Measurements from ENCODE around the gene C1orf52. TPM values are rescaled to one million over a fixed set of nuclear protein-coding genes. Genes with fewer than 3 reads are reported as not detected.

Gene C1orf52
- total and polyA plus RNA-seq, 2 of the 13 experiments (the other 11 are each of a cell fraction or from before 2014, with no cell fraction given), result 19.4 to 27.4 TPM

DNA sequence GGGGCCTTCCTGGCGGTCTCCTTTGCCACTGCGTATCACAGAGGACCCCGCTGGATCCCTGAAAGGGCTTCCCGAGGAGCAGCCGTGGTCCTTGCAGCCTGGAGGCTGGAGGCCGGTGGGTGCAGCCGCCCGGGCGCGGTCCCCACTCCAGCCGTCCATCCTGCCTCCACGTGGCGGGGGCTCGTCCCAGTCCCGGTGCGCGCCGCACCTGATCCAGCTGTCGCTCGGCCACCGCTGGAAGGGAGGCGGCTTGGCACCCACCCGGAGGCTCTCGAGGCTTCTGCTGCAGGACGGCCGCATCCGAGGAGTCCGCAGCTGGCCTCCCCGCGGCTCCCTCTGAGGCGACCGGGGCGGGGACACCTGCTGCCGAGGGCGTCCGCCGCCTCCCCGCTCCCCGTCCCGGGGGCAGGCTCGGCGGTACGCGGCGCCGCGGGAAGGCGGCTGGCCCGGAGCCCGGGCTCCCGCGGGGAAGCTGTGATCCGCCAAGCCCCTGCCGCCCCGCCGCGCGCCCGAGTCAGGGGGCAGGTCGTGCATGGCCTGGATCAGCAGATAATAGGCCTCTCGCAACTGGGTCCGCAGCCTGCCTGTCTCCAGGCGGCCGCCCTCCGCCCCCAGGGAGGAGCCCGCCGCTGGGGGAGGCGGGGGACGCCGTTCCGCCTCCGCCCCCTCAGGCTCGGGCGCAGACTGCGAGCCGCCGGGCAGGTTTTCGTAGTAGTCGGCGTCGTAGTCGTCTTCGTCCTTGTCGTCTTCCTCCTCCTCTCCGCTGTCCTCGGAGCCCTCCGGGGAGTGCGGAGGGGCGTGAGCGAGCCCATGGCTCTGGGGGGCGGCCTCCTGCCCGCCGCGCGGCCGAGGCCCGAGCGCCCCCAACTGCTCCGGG is 58.8 kb downstream of the C1orf52 start, which contains the start of gene SYDE2 (continued):
- TF ChIP-seq, protein P1, sequence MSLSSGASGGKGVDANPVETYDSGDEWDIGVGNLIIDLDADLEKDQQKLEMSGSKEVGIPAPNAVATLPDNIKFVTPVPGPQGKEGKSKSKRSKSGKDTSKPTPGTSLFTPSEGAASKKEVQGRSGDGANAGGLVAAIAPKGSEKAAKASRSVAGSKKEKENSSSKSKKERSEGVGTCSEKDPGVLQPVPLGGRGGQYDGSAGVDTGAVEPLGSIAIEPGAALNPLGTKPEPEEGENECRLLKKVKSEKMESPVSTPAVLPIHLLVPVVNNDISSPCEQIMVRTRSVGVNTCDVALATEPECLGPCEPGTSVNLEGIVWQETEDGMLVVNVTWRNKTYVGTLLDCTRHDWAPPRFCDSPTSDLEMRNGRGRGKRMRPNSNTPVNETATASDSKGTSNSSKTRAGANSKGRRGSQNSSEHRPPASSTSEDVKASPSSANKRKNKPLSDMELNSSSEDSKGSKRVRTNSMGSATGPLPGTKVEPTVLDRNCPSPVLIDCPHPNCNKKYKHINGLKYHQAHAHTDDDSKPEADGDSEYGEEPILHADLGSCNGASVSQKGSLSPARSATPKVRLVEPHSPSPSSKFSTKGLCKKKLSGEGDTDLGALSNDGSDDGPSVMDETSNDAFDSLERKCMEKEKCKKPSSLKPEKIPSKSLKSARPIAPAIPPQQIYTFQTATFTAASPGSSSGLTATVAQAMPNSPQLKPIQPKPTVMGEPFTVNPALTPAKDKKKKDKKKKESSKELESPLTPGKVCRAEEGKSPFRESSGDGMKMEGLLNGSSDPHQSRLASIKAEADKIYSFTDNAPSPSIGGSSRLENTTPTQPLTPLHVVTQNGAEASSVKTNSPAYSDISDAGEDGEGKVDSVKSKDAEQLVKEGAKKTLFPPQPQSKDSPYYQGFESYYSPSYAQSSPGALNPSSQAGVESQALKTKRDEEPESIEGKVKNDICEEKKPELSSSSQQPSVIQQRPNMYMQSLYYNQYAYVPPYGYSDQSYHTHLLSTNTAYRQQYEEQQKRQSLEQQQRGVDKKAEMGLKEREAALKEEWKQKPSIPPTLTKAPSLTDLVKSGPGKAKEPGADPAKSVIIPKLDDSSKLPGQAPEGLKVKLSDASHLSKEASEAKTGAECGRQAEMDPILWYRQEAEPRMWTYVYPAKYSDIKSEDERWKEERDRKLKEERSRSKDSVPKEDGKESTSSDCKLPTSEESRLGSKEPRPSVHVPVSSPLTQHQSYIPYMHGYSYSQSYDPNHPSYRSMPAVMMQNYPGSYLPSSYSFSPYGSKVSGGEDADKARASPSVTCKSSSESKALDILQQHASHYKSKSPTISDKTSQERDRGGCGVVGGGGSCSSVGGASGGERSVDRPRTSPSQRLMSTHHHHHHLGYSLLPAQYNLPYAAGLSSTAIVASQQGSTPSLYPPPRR (CRISPR knock-in tag; IDR thresholded peaks at IDR 0.05; ENCODE audit: borderline replicate concordance), result no peak
- TF ChIP-seq GPN1 (CRISPR knock-in tag; IDR thresholded peaks at IDR 0.05; ENCODE audit: borderline replicate concordance), result no peak
- TF ChIP-seq, protein P2, sequence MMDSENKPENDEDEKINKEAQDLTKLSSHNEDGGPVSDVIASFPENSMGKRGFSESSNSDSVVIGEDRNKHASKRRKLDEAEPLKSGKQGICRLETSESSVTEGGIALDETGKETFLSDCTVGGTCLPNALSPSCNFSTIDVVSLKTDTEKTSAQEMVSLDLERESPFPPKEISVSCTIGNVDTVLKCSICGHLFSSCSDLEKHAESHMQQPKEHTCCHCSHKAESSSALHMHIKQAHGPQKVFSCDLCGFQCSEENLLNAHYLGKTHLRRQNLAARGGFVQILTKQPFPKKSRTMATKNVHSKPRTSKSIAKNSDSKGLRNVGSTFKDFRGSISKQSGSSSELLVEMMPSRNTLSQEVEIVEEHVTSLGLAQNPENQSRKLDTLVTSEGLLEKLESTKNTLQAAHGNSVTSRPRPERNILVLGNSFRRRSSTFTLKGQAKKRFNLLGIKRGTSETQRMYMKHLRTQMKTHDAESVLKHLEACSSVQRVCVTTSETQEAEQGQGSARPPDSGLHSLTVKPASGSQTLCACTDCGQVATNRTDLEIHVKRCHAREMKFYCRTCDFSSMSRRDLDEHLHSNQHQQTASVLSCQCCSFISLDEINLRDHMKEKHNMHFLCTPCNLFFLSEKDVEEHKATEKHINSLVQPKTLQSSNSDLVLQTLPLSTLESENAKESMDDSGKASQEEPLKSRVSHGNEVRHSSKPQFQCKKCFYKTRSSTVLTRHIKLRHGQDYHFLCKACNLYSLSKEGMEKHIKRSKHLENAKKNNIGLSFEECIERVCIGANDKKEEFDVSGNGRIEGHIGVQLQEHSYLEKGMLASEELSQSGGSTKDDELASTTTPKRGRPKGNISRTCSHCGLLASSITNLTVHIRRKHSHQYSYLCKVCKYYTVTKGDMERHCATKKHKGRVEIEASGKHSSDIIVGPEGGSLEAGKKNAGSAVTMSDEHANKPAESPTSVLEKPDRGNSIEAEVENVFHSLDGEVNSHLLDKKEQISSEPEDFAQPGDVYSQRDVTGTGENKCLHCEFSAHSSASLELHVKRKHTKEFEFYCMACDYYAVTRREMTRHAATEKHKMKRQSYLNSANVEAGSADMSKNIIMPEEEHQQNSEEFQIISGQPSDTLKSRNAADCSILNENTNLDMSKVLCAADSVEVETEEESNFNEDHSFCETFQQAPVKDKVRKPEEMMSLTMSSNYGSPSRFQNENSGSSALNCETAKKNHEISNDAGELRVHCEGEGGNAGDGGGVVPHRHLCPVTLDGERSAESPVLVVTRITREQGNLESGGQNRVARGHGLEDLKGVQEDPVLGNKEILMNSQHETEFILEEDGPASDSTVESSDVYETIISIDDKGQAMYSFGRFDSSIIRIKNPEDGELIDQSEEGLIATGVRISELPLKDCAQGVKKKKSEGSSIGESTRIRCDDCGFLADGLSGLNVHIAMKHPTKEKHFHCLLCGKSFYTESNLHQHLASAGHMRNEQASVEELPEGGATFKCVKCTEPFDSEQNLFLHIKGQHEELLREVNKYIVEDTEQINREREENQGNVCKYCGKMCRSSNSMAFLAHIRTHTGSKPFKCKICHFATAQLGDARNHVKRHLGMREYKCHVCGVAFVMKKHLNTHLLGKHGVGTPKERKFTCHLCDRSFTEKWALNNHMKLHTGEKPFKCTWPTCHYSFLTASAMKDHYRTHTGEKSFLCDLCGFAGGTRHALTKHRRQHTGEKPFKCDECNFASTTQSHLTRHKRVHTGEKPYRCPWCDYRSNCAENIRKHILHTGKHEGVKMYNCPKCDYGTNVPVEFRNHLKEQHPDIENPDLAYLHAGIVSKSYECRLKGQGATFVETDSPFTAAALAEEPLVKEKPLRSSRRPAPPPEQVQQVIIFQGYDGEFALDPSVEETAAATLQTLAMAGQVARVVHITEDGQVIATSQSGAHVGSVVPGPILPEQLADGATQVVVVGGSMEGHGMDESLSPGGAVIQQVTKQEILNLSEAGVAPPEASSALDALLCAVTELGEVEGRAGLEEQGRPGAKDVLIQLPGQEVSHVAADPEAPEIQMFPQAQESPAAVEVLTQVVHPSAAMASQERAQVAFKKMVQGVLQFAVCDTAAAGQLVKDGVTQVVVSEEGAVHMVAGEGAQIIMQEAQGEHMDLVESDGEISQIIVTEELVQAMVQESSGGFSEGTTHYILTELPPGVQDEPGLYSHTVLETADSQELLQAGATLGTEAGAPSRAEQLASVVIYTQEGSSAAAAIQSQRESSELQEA (CRISPR knock-in tag; IDR thresholded peaks at IDR 0.05; ENCODE audit: not compliant biosample characterization), result no peak
- no peak for TF ChIP-seq YY1 (IDR thresholded peaks at IDR 0.05; ENCODE audit: insufficient read depth, insufficient replicate concordance, low read depth, low read length)
- no peak for TF ChIP-seq NONO (IDR thresholded peaks at IDR 0.05)
- TF ChIP-seq NONO (CRISPR knock-in tag; conservative IDR thresholded peaks at IDR 0.05), result no peak
- no peak for TF ChIP-seq JARID2 (CRISPR knock-in tag; IDR thresholded peaks at IDR 0.05; ENCODE audit: insufficient replicate concordance)
- TF ChIP-seq SUZ12 (IDR thresholded peaks at IDR 0.05; ENCODE audit: low read depth, low read length), result no peak
- TF ChIP-seq NFATC3 (CRISPR knock-in tag; IDR thresholded peaks at IDR 0.05), result no peak
- no peak for TF ChIP-seq ZNF260 (CRISPR knock-in tag; IDR thresholded peaks at IDR 0.05; ENCODE audit: borderline replicate concordance, low read depth)
- TF ChIP-seq SCMH1 (CRISPR knock-in tag; IDR thresholded peaks at IDR 0.05; ENCODE audit: borderline replicate concordance), result no peak
- no peak for TF ChIP-seq HIVEP1 (CRISPR knock-in tag; IDR thresholded peaks at IDR 0.05)
- TF ChIP-seq, protein P3, sequence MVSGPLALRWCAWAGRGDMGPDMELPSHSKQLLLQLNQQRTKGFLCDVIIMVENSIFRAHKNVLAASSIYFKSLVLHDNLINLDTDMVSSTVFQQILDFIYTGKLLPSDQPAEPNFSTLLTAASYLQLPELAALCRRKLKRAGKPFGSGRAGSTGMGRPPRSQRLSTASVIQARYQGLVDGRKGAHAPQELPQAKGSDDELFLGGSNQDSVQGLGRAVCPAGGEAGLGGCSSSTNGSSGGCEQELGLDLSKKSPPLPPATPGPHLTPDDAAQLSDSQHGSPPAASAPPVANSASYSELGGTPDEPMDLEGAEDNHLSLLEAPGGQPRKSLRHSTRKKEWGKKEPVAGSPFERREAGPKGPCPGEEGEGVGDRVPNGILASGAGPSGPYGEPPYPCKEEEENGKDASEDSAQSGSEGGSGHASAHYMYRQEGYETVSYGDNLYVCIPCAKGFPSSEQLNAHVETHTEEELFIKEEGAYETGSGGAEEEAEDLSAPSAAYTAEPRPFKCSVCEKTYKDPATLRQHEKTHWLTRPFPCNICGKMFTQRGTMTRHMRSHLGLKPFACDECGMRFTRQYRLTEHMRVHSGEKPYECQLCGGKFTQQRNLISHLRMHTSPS (CRISPR knock-in tag; IDR thresholded peaks at IDR 0.05; ENCODE audit: low read depth), result no peak

Data from HepG2 (cell line).